H1 (cell line): ENCODE data around the gene CDC42EP1. TPM values are rescaled to one million over a fixed set of nuclear protein-coding genes. Genes with fewer than 3 reads are reported as not detected.

Experiments used
- CHD2 ChIP-seq: IDR thresholded peaks from 2 replicates; pipeline ENCODE4 v1.6.1; 2012; ENCODE audit warnings: low read length, improper control_type of control experiment
- KDM1A ChIP-seq: fragments of 200-600, 300-600 bp; sonication (generic); IDR thresholded peaks from 2 replicates; pipeline ENCODE4 v1.7.1; 2016; ENCODE audit warnings: mild to moderate bottlenecking, low read length, borderline replicate concordance
- POLR2A ChIP-seq, 2 experiments: IDR thresholded peaks; 1 replicate in 1 of 2; 2 replicates in 1 of 2; pipeline ENCODE4 v1.6.1; 2011; ENCODE audit warnings: low read depth in 2 of 2, low read length in 2 of 2, mild to moderate bottlenecking in 2 of 2; ENCODE audit errors: control extremely low read depth in 1 of 2
- POU5F1 ChIP-seq: IDR thresholded peaks from 2 replicates; pipeline ENCODE4 v1.6.1; 2011; ENCODE audit warnings: low read depth, mild to moderate bottlenecking, low read length, moderate library complexity
- SRF ChIP-seq: IDR thresholded peaks from 2 replicates; pipeline ENCODE4 v1.6.1; 2011; ENCODE audit warnings: mild to moderate bottlenecking, low read depth, low read length, moderate library complexity
- TEAD4 ChIP-seq: IDR thresholded peaks from 2 replicates; pipeline ENCODE4 v1.6.1; 2012; ENCODE audit warnings: low read depth, low read length, inconsistent platforms, mixed read lengths
- polyA plus RNA-seq, 7 experiments: library from polyadenylated mRNA; depleted of rRNA in 3 of 7; stranded (reverse) in 5 of 7; unstranded in 2 of 7; fragments of >200 nt in 5 of 7; fragments of 200-250 nt in 2 of 7; gene quantifications; 1 replicate in 5 of 7; 2 replicates in 1 of 7; 4 replicates in 1 of 7; pipeline versions ENCODE4 v1.2.1 to v1.2.3, GENCODE V29; 2011 to 2013; ENCODE audit warnings: missing spikeins in 2 of 7, mixed read lengths in 2 of 7
- total RNA-seq: library from RNA; stranded (reverse); fragmentation: NEBNext Ultra II Directional; extraction: Animal tissue kit (Norgen Biotek cat#: 25700); gene quantifications from 2 replicates; pipeline ENCODE4 v1.2.1, GENCODE V29; 2021
- TF ChIP-seq, protein P1 (sequence below), 3 experiments: IDR thresholded peaks; 1 replicate in 2 of 3; 2 replicates in 1 of 3; pipeline versions ENCODE4 v1.5.1 to v1.6.1; 2011; ENCODE audit warnings: low read length in 3 of 3, mild to moderate bottlenecking in 3 of 3, inconsistent platforms in 2 of 3, low read depth in 1 of 3, moderate library complexity in 1 of 3; ENCODE audit not compliant: insufficient read depth in 1 of 3; ENCODE audit errors: control extremely low read depth in 1 of 3
- TF ChIP-seq, protein P2 (sequence below): IDR thresholded peaks from 2 replicates; pipeline ENCODE4 v1.6.1; 2012; ENCODE audit warnings: inconsistent platforms
- TF ChIP-seq, protein P3 (sequence below): IDR thresholded peaks from 2 replicates; pipeline ENCODE4 v1.6.1; 2011; ENCODE audit warnings: low read depth, mild to moderate bottlenecking, low read length; ENCODE audit not compliant: insufficient read depth

CDC42EP1 gene
- total and polyA plus RNA-seq, 2 of the 8 experiments (the other 6 are each of a cell fraction or from before 2014, with no cell fraction given) = 8.3 to 11.2 TPM

DNA sequence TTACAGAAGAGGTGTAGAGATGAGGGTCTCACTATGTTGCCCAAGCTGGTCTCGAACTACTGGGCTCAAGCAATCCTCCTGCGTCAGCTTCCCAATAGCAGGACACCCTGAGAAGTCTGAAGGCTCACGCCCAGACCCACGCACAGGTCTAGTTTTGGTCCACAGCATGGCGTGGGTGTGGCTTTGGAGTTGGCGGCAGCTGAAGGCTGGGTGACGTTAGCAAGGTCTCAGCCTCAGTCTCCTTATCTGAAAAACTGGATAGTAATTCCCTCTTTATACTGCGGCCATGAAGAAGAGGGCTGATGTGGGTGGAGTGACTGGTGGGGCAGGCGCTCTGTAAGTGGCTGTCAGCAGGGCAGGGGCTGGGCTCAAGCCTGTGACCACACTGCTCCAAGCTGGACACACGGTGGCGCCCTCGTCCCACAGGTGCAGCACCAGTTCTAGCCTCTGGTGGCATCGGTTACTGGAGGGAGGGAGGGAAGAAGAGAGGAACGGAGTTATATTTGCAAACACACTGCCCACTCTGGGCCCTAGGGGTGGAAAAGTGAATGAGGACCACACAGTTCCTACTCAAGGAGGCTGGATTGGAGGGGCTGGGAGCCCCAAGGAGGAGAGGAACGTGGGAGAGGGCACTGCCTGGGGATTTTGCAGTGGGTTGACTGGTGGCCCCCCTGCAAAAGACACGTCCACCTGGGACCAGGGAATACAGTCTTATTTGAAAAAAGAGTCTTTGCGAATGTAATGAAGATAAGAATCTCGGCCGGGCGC, 21.5 kb upstream of the CDC42EP1 start (continued):
- TF ChIP-seq TEAD4 (no peak), SRF (no peak), POU5F1 (no peak), CHD2 (0 out of 2 replicates have a peak, but pooled peaks have one; percentile 35), POLR2A (IDR thresholded peaks at IDR 0.05; ENCODE audit: control extremely low read depth in 1 of 2, low read depth in 2 of 2, low read length in 2 of 2) (no peak), KDM1A (no peak)
- TF ChIP-seq, protein P1, sequence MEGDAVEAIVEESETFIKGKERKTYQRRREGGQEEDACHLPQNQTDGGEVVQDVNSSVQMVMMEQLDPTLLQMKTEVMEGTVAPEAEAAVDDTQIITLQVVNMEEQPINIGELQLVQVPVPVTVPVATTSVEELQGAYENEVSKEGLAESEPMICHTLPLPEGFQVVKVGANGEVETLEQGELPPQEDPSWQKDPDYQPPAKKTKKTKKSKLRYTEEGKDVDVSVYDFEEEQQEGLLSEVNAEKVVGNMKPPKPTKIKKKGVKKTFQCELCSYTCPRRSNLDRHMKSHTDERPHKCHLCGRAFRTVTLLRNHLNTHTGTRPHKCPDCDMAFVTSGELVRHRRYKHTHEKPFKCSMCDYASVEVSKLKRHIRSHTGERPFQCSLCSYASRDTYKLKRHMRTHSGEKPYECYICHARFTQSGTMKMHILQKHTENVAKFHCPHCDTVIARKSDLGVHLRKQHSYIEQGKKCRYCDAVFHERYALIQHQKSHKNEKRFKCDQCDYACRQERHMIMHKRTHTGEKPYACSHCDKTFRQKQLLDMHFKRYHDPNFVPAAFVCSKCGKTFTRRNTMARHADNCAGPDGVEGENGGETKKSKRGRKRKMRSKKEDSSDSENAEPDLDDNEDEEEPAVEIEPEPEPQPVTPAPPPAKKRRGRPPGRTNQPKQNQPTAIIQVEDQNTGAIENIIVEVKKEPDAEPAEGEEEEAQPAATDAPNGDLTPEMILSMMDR (IDR thresholded peaks at IDR 0.05; ENCODE audit: control extremely low read depth in 1 of 3, insufficient read depth in 1 of 3, low read depth in 1 of 3, low read length in 3 of 3) = peak; percentile 99 to 100 (median 99)
- TF ChIP-seq, protein P2, sequence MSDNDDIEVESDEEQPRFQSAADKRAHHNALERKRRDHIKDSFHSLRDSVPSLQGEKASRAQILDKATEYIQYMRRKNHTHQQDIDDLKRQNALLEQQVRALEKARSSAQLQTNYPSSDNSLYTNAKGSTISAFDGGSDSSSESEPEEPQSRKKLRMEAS = peak; percentile 40; the same call in 1 of the 2 replicates
- TF ChIP-seq, protein P3, sequence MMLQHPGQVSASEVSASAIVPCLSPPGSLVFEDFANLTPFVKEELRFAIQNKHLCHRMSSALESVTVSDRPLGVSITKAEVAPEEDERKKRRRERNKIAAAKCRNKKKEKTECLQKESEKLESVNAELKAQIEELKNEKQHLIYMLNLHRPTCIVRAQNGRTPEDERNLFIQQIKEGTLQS = 0 out of 2 replicates have a peak, but pooled peaks have one; percentile 39
- TF ChIP-seq, all 59 proteins: peak for 10
